ENCODE measurements around the gene PFKFB2. TPM values are rescaled to one million over a fixed set of nuclear protein-coding genes. Genes with fewer than 3 reads are reported as not detected.

The PFKFB2 gene
- polyA plus RNA-seq, 3 donors: 2.1 to 6.9 (median 2.3) TPM

GRCh38 chr1:207129053-207129452 lies 76.0 kb downstream of the PFKFB2 start:
- no peak for DNase-seq
- H3K36me3 Mint-ChIP-seq: peaks cover 0 to 2% of the 10 kb centered on the region in 2 donors
- Histone ChIP-seq H2AFZ (ENCODE audit: insufficient read depth, low read depth, low read length, poor library complexity, severe bottlenecking) (no peak overlapping the region), H4K20me1 (ENCODE audit: insufficient read depth, low read length) (no peaks in the 10 kb centered on the region), H3K79me2 (ENCODE audit: insufficient read depth, low read length) (no peaks in the 10 kb centered on the region), H3K4me2 (replicated peaks; ENCODE audit: extremely low read depth, low read length, poor library complexity, severe bottlenecking) (no peak overlapping the region), H3K4me1 (ENCODE audit: control insufficient read depth in 1 of 2, insufficient read depth in 2 of 2, low read length in 2 of 2) (peaks cover 3 to 4% of the 10 kb centered on the region in 2 donors), H3K4me3 (replicated peaks in 1 of 3; ENCODE audit: low read depth in 2 of 3, low read length in 3 of 3) (no peak overlapping the region), H3K27me3 (ENCODE audit: control insufficient read depth in 2 of 2, insufficient read depth in 2 of 2, low read length in 2 of 2) (no peaks in the 10 kb centered on the region), H3K27ac (ENCODE audit: low read depth in 1 of 2, low read length in 2 of 2) (no peak overlapping the region), H3K36me3 (replicated peaks in 1 of 2; ENCODE audit: control insufficient read depth in 1 of 2, insufficient read depth in 2 of 2, low read length in 2 of 2) (no peaks in the 10 kb centered on the region), H3K9me3 (replicated peaks in 1 of 2; ENCODE audit: control insufficient read depth in 1 of 2, insufficient read depth in 1 of 2, low read length in 2 of 2) (peaks cover 15 to 38% of the 10 kb centered on the region in 2 donors), H3K9ac (ENCODE audit: insufficient read depth, low read length, poor library complexity, severe bottlenecking) (no peak overlapping the region)
- H3K27ac Mint-ChIP-seq: no peak overlapping the region
- H3K4me3 Mint-ChIP-seq: no peak overlapping the region
- TF ChIP-seq, protein P1, sequence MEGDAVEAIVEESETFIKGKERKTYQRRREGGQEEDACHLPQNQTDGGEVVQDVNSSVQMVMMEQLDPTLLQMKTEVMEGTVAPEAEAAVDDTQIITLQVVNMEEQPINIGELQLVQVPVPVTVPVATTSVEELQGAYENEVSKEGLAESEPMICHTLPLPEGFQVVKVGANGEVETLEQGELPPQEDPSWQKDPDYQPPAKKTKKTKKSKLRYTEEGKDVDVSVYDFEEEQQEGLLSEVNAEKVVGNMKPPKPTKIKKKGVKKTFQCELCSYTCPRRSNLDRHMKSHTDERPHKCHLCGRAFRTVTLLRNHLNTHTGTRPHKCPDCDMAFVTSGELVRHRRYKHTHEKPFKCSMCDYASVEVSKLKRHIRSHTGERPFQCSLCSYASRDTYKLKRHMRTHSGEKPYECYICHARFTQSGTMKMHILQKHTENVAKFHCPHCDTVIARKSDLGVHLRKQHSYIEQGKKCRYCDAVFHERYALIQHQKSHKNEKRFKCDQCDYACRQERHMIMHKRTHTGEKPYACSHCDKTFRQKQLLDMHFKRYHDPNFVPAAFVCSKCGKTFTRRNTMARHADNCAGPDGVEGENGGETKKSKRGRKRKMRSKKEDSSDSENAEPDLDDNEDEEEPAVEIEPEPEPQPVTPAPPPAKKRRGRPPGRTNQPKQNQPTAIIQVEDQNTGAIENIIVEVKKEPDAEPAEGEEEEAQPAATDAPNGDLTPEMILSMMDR (IDR thresholded peaks at IDR 0.05): no peak
- intact Hi-C loops (cut with micrococcal nuclease): no loop called here
- peaks cover 2% of the 10 kb centered on the region for H3K4me1 Mint-ChIP-seq
- peaks cover 0 to 2% (median 2%) of the 10 kb centered on the region in 3 donors for H3K27me3 Mint-ChIP-seq (ENCODE audit: low read depth in 3 of 3)
- H3K9me3 Mint-ChIP-seq: peaks cover 19 to 40% (median 32%) of the 10 kb centered on the region in 7 donors

Other genes with a start within 250 kb of the PFKFB2 start
- gene IL20, start 187.7 kb upstream of the PFKFB2 start, polyA plus RNA-seq: not detected
- under 1 TPM in 1 of 3 donors, not detected in 2; 0.16 TPM for gene IL24, start 155.8 kb upstream of the PFKFB2 start, polyA plus RNA-seq
- gene FCMR, start 131.3 kb upstream of the PFKFB2 start, polyA plus RNA-seq: 1 to 10 TPM; 1.9 to 3.0 (median 2.2) TPM
- under 1 TPM in 1 of 3 donors, not detected in 2; 0.01 TPM for gene PIGR, start 106.8 kb upstream of the PFKFB2 start, polyA plus RNA-seq
- not detected for gene FCAMR, start 82.8 kb upstream of the PFKFB2 start, polyA plus RNA-seq
- gene C1orf116, start 20.5 kb upstream of the PFKFB2 start, polyA plus RNA-seq: under 1 TPM in 2 of 3 donors, not detected in 1; 0.03 to 0.04 TPM
- gene YOD1, start 2.1 kb upstream of the PFKFB2 start, polyA plus RNA-seq: 1 to 10 TPM; 1.6 to 8.2 (median 1.7) TPM
- not detected for gene C4BPB, start 35.6 kb downstream of the PFKFB2 start, polyA plus RNA-seq
- gene C4BPA, start 51.0 kb downstream of the PFKFB2 start, polyA plus RNA-seq: under 1 TPM; 0.09 to 0.25 (median 0.13) TPM